ENCODE data around the gene RARRES1. TPM values are rescaled to one million over a fixed set of nuclear protein-coding genes. Genes with fewer than 3 reads are reported as not detected.

RARRES1 gene
- total RNA-seq, 1 experiment from 2014 or later, result 0.35 TPM

DNA sequence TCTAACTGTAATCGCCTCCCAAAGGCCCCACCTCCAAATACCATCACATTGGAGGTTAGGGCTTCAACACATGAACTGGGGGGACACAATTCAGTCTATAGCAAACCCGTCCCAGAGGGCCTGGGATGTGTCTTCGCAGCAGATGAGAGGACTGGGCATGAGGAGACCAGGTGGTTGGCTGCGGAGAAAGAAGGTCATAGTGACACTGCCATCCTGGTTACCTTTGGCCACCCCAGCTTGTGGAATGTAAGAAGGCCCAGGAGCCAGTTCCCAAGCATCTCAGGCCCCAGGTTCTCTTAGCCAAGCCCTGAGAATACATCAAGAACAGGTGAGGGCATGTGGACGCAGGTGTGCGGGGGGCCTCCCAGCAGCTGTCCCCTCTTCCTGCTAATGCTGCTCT, 6.4 kb upstream of the RARRES1 start:
- no peak overlapping the region for H3K27ac Mint-ChIP-seq
- no peaks in the 10 kb centered on the region for H3K4me1 Mint-ChIP-seq
- no peak for DNase-seq (ENCODE audit: low spot score)
- peaks cover 12% of the 10 kb centered on the region for H3K36me3 Mint-ChIP-seq
- POLR2A ChIA-PET, result no interaction called here
- peaks cover 2% of the 10 kb centered on the region; the same call in 1 of the 2 replicates for H3K27me3 Mint-ChIP-seq (ENCODE audit: low read depth)
- TF ChIP-seq, protein P1, sequence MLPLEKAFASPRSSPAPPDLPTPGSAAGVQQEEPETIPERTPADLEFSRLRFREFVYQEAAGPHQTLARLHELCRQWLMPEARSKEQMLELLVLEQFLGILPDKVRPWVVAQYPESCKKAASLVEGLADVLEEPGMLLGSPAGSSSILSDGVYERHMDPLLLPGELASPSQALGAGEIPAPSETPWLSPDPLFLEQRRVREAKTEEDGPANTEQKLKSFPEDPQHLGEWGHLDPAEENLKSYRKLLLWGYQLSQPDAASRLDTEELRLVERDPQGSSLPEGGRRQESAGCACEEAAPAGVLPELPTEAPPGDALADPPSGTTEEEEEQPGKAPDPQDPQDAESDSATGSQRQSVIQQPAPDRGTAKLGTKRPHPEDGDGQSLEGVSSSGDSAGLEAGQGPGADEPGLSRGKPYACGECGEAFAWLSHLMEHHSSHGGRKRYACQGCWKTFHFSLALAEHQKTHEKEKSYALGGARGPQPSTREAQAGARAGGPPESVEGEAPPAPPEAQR (CRISPR knock-in tag; IDR thresholded peaks at IDR 0.05), result no peak
- no peak for TF ChIP-seq ZBTB21 (CRISPR knock-in tag; IDR thresholded peaks at IDR 0.05; ENCODE audit: borderline replicate concordance)
- TF ChIP-seq, protein P2, sequence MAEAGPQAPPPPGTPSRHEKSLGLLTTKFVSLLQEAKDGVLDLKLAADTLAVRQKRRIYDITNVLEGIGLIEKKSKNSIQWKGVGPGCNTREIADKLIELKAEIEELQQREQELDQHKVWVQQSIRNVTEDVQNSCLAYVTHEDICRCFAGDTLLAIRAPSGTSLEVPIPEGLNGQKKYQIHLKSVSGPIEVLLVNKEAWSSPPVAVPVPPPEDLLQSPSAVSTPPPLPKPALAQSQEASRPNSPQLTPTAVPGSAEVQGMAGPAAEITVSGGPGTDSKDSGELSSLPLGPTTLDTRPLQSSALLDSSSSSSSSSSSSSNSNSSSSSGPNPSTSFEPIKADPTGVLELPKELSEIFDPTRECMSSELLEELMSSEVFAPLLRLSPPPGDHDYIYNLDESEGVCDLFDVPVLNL (CRISPR knock-in tag; IDR thresholded peaks at IDR 0.05; ENCODE audit: borderline replicate concordance, low read depth), result no peak
- no peak for TF ChIP-seq ZNF138 (CRISPR knock-in tag; conservative IDR thresholded peaks at IDR 0.05)
- peaks cover 14% of the 10 kb centered on the region for H3K9me3 Mint-ChIP-seq
- ATAC-seq, result no peak
- H3K4me3 Mint-ChIP-seq, result no peak overlapping the region
- CTCF ChIA-PET, result no interaction called here

DNA sequence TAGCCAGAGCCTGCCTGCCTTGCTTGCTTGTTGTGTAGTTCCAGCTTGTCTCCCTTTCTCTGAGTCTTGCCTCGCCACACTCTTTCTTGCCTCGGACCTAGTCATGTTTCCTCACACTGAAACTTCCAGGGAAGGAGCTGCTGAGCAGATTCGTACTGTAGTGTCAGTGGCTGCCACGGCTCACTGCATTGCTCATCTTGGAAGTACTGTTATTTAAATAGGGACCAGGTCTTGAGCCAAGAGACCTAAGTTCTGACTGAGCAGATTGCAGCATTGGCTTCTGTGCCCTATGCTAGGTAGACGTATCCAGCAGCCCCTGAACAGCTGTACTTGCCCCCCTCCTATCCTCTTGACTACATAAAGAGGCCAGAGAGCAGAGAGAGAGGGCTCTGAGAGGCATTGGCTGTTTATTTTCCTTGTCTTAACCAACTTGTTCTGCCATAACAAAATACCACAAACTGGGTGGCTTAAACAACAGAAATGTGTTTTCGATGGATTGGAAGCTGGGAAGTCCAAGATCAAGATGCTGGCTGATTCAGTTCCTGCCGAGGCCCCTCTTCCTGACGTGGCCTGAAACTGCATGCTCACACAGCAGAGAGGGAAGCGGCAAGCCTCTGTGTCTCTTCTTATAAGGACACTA, 5.8 kb upstream of the RARRES1 start:
- peaks cover 6% of the 10 kb centered on the region for H3K27me3 Mint-ChIP-seq (ENCODE audit: low read depth)
- H3K36me3 Mint-ChIP-seq, result peaks cover 12% of the 10 kb centered on the region
- DNase-seq (ENCODE audit: low spot score), result no peak
- H3K9me3 Mint-ChIP-seq, result peaks cover 14% of the 10 kb centered on the region
- no peak overlapping the region for H3K4me3 Mint-ChIP-seq
- ChIA-PET POLR2A (no interaction called here), CTCF (no interaction called here)
- no peak overlapping the region for H3K27ac Mint-ChIP-seq
- no peak for ATAC-seq
- H3K4me1 Mint-ChIP-seq, result no peaks in the 10 kb centered on the region
- TF ChIP-seq ZNF317 (CRISPR knock-in tag; IDR thresholded peaks at IDR 0.05; ENCODE audit: borderline replicate concordance, low read depth) (no peak), TEAD1 (CRISPR knock-in tag; IDR thresholded peaks at IDR 0.05) (no peak), SOX15 (CRISPR knock-in tag; IDR thresholded peaks at IDR 0.05) (no peak)
- TF ChIP-seq, protein P1 (CRISPR knock-in tag; IDR thresholded peaks at IDR 0.05), result no peak
- TF ChIP-seq, protein P3, sequence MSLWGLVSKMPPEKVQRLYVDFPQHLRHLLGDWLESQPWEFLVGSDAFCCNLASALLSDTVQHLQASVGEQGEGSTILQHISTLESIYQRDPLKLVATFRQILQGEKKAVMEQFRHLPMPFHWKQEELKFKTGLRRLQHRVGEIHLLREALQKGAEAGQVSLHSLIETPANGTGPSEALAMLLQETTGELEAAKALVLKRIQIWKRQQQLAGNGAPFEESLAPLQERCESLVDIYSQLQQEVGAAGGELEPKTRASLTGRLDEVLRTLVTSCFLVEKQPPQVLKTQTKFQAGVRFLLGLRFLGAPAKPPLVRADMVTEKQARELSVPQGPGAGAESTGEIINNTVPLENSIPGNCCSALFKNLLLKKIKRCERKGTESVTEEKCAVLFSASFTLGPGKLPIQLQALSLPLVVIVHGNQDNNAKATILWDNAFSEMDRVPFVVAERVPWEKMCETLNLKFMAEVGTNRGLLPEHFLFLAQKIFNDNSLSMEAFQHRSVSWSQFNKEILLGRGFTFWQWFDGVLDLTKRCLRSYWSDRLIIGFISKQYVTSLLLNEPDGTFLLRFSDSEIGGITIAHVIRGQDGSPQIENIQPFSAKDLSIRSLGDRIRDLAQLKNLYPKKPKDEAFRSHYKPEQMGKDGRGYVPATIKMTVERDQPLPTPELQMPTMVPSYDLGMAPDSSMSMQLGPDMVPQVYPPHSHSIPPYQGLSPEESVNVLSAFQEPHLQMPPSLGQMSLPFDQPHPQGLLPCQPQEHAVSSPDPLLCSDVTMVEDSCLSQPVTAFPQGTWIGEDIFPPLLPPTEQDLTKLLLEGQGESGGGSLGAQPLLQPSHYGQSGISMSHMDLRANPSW (CRISPR knock-in tag; conservative IDR thresholded peaks at IDR 0.05; ENCODE audit: low read depth), result no peak
- TF ChIP-seq, protein P4, sequence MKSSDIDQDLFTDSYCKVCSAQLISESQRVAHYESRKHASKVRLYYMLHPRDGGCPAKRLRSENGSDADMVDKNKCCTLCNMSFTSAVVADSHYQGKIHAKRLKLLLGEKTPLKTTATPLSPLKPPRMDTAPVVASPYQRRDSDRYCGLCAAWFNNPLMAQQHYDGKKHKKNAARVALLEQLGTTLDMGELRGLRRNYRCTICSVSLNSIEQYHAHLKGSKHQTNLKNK (CRISPR knock-in tag; IDR thresholded peaks at IDR 0.05), result no peak
- TF ChIP-seq, protein P5, sequence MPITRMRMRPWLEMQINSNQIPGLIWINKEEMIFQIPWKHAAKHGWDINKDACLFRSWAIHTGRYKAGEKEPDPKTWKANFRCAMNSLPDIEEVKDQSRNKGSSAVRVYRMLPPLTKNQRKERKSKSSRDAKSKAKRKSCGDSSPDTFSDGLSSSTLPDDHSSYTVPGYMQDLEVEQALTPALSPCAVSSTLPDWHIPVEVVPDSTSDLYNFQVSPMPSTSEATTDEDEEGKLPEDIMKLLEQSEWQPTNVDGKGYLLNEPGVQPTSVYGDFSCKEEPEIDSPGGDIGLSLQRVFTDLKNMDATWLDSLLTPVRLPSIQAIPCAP (CRISPR knock-in tag; IDR thresholded peaks at IDR 0.05), result no peak
- TF ChIP-seq, protein P6, sequence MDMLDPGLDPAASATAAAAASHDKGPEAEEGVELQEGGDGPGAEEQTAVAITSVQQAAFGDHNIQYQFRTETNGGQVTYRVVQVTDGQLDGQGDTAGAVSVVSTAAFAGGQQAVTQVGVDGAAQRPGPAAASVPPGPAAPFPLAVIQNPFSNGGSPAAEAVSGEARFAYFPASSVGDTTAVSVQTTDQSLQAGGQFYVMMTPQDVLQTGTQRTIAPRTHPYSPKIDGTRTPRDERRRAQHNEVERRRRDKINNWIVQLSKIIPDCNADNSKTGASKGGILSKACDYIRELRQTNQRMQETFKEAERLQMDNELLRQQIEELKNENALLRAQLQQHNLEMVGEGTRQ (CRISPR knock-in tag; IDR thresholded peaks at IDR 0.05), result no peak
- TF ChIP-seq, protein P7, sequence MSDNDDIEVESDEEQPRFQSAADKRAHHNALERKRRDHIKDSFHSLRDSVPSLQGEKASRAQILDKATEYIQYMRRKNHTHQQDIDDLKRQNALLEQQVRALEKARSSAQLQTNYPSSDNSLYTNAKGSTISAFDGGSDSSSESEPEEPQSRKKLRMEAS (CRISPR knock-in tag; IDR thresholded peaks at IDR 0.05), result no peak
- TF ChIP-seq, protein P8, sequence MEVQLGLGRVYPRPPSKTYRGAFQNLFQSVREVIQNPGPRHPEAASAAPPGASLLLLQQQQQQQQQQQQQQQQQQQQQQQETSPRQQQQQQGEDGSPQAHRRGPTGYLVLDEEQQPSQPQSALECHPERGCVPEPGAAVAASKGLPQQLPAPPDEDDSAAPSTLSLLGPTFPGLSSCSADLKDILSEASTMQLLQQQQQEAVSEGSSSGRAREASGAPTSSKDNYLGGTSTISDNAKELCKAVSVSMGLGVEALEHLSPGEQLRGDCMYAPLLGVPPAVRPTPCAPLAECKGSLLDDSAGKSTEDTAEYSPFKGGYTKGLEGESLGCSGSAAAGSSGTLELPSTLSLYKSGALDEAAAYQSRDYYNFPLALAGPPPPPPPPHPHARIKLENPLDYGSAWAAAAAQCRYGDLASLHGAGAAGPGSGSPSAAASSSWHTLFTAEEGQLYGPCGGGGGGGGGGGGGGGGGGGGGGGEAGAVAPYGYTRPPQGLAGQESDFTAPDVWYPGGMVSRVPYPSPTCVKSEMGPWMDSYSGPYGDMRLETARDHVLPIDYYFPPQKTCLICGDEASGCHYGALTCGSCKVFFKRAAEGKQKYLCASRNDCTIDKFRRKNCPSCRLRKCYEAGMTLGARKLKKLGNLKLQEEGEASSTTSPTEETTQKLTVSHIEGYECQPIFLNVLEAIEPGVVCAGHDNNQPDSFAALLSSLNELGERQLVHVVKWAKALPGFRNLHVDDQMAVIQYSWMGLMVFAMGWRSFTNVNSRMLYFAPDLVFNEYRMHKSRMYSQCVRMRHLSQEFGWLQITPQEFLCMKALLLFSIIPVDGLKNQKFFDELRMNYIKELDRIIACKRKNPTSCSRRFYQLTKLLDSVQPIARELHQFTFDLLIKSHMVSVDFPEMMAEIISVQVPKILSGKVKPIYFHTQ (CRISPR knock-in tag; IDR thresholded peaks at IDR 0.05), result no peak
- TF ChIP-seq, protein P2 (CRISPR knock-in tag; IDR thresholded peaks at IDR 0.05; ENCODE audit: borderline replicate concordance, low read depth), result no peak
- TF ChIP-seq, protein P9, sequence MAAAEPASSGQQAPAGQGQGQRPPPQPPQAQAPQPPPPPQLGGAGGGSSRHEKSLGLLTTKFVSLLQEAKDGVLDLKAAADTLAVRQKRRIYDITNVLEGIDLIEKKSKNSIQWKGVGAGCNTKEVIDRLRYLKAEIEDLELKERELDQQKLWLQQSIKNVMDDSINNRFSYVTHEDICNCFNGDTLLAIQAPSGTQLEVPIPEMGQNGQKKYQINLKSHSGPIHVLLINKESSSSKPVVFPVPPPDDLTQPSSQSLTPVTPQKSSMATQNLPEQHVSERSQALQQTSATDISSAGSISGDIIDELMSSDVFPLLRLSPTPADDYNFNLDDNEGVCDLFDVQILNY (CRISPR knock-in tag; IDR thresholded peaks at IDR 0.05), result no peak
